Measurements from ENCODE around the gene PLCL1. TPM values are rescaled to one million over a fixed set of nuclear protein-coding genes. Genes with fewer than 3 reads are reported as not detected.

PLCL1 gene
- total RNA-seq (2014; rRNA removed; shearing (Covaris generic)): not detected in 2 replicates

- DNase-seq (ENCODE audit: low spot score): peak; percentile 81
Observed at GRCh38 chr2:197804049-197804757, at the start of gene PLCL1. TSS of gene PLCL1 (plus strand) at chr2:197804593.

DNA sequence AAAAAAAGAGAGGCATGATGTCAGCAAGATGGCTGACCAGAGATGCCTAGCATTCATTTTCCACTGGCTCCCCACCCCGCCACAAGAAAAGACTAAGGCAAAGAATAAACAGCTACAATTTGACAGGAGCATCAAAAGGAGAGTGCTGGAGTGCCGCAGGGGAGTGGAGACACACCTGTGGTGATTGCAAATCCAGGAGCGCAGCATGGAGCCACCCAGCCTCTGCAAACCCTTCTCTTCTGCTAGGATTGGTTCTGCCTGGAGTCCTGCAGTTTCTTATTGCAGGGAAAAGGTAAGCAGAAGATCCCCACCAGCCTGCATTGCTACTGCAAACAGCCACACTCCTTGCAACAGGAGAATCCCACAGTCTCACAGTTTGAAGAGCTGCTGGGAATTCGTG, 45.4 kb upstream of the PLCL1 start:
- no peak for DNase-seq (ENCODE audit: low spot score)

GRCh38 chr2:197759625-197760292, 44.6 kb upstream of the PLCL1 start:
- no peak for DNase-seq (ENCODE audit: low spot score)

- DNase-seq (ENCODE audit: low spot score): no peak
Observed at GRCh38 chr2:197760293-197760657, 44.1 kb upstream of the PLCL1 start.

DNA sequence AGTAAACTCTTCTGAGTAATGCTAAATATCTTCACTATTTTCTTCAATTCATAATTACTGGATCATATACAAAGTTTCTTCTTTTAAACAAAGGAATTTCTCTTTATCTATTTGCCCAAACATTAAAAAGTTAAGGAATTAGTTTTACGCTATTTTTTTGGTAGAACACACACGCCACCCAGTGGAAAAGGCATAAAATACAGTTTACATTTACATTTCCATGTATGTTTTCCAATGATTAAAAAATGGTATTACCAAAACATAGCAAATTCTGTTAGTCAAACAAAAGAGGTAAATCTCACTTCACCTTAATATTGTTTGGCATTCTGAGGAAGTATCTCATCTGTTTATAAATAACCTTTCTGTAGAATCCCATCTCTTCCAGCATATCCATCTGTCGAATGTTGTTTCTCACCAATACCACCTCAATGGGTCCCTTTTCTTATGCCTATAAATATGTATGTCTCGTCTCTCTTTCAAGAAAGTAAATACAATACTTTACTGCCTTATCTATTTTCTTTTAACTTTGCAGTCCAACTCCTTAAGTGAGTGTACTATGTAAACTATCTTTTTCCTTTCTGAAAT, 26.5 kb upstream of the PLCL1 start:
- DNase-seq (ENCODE audit: low spot score): peak; percentile 22

- DNase-seq (ENCODE audit: low spot score): no peak
Observed at GRCh38 chr2:197779261-197779660, 25.1 kb upstream of the PLCL1 start.

DNA sequence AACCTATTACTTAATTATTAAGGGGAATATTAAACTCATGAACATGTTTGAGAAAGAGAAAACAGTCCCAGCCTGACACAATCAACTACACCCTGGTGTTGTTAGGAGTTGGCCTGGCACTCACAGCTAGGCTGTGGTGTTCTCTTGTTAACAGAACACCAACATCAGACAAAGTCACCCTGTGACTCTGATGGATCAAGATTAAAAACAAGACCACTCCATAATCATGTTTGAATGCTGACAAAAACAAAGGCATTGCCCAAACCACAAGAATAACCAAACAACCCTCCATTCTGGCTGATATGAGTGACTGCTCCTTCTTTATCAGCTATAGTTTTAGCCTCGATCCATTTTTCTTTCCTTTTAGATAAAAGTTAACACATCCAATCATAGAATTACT, 22.3 kb upstream of the PLCL1 start:
- DNase-seq (ENCODE audit: low spot score): no peak

- DNase-seq (ENCODE audit: low spot score): no peak
Observed at GRCh38 chr2:197784956-197785941, 19.1 kb upstream of the PLCL1 start, which contains the start of gene BOLL. TSS of gene BOLL (minus strand) at chr2:197785319. CDS start at chr2:197781850, 3,469 bp downstream.

- DNase-seq (ENCODE audit: low spot score): no peak
Observed at GRCh38 chr2:197786010-197786877, 18.1 kb upstream of the PLCL1 start.

DNA sequence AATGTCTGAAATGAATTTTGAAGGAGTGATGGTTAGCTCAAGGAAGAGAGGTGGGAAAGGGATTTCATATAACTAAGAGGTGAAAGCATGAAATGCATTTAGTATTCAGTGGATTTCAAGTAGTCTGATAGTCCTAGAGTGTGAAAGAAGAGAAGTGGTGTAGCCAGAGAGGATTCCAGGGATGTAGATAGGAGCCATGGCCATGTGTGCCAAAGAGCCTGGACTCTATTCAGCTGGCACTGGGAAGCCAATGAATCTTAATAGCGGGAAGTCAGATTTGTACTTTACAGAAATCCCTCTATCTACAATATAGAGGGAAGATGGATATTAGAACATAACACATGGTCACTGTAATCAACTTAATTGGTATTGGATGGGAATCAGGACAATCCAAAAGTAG, 10.9 kb upstream of the PLCL1 start:
- no peak for DNase-seq (ENCODE audit: low spot score)

GRCh38 chr2:197795277-197795676, 9.1 kb upstream of the PLCL1 start:
- no peak for DNase-seq (ENCODE audit: low spot score)

- no peak for DNase-seq (ENCODE audit: low spot score)
Observed at GRCh38 chr2:197798187-197798586, 6.2 kb upstream of the PLCL1 start.

DNA sequence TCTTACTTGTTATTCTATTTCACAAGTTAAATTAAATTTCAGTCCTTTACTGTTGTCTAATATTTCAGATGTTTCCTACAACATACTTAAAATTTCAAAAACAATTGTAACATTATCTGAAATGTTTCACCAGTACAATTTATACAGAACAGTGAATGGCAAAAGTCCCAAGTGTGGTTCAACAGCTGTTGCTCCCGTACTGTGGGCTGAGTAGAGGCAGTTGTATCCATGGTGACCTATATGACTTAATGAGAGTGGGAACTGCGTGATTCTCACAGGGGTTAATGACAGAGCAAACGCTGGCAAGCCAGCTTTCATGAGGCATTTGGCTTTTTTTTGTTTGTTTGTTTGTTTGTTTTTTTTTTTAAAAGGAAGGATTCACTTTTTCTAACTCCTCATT, 5.3 kb upstream of the PLCL1 start:
- DNase-seq (ENCODE audit: low spot score): no peak

GRCh38 chr2:197800091-197800490, 4.3 kb upstream of the PLCL1 start:
- no peak for DNase-seq (ENCODE audit: low spot score)

DNA sequence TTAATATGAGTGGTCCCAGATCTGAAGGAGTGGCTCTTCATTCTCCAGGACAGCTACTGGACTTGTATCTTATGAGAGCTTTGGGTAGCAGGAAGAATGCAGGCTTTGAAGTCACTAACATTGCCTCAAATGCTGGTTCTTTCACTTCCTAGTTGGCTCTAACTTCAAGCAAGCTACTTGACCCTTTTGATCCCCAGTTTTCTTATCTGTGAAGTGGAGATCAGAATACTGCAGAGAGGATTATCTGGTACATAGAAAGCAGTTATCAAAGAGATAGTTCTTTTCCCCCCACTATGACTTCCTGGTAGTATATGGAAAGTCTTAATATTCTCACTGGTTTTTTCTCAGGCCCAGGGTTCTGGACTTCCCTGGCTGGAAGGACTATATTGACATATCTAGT, 3.4 kb upstream of the PLCL1 start:
- no peak for DNase-seq (ENCODE audit: low spot score)

GRCh38 chr2:197803033-197803444, 1.4 kb upstream of the PLCL1 start:
- DNase-seq (ENCODE audit: low spot score): peak; percentile 49

- no peak for DNase-seq (ENCODE audit: low spot score)
Observed at GRCh38 chr2:197804758-197805714, 643 bp downstream of the PLCL1 start.

- no peak for DNase-seq (ENCODE audit: low spot score)
Observed at GRCh38 chr2:197805715-197806633, 1.6 kb downstream of the PLCL1 start.

DNA sequence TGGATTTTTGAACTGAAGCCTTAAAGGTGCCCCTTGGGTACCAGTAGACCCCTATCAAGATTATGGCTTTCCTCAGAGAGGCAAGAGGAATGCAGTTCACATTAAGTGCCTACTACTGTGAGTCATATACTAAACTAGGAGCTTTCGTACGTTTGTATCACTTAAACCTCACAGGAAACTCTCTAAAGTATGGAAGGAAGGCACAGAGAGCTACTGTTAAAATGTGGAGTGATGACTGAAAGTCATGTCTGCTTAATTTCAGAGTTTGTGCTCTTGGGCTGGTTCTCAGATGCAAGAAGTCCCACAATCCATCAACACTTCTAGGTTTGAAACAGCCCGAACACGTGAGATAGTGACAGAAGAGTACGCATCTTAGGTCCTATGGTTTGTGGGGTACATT, 4.7 kb downstream of the PLCL1 start:
- DNase-seq (ENCODE audit: low spot score): no peak

Data from A172 (cell line).